ENCODE data around the gene PCSK2.

GRCh38 chr20:17282501-17282900 lies 55.7 kb downstream of the PCSK2 start:
- TF ChIP-seq POLR2A (IDR thresholded peaks at IDR 0.05) (no peak), CTCF (IDR thresholded peaks at IDR 0.05) (no peak)
